GM12801 (cell line): Measurements from ENCODE around the gene C5orf15.

Source experiments
- CTCF ChIP-seq: IDR thresholded peaks from one replicate; pipeline ENCODE4 v1.5.1; 2011; ENCODE audit warnings: control low read depth; ENCODE audit not compliant: insufficient read length; ENCODE audit errors: extremely low read depth

C5orf15 gene

DNA sequence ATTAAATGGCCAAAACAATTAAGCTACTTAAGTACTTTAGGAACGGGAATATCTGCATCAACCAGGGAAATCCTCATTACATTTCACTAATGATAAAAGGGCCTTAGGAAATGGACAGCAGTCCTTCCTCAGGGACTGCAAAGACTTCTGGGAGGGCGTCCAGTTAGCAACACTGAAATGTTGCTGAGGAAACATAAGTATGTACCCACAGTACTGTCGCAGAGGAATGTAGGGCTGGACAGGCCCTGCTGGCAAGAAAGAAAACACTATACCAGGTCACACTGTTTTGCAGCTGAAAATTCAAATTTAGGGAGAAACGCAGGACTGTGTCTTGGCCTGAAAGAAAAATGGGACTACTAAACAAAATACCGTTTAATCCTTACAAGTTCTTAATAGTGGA lies 1.3 kb downstream of the C5orf15 start:
- no peak for TF ChIP-seq CTCF

- no peak for TF ChIP-seq CTCF
Measured at GRCh38 chr5:133966090-133966489, 2.3 kb downstream of the C5orf15 start.

GRCh38 chr5:133963493-133964128 lies 4.8 kb downstream of the C5orf15 start:
- TF ChIP-seq CTCF: no peak

GRCh38 chr5:133962801-133963476 lies 5.5 kb downstream of the C5orf15 start:
- no peak for TF ChIP-seq CTCF

DNA sequence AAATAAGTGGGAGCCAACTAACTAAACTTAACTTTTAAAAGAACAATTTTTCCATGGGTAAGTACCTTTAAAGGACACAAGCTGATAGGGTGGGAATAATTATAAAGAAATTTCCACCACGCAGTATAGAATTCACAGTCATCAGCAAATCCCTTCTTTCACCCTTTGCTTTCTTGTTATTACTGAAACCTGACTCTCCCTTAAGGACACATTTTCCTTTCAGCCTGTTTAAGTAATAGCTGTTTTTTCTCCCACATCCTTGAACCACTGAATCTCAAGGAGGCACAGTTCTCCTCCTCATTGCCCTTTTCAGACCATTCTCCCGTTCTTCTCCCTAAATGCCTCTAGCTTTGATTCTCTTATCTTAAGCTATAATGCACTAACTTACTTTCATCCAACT lies 6.3 kb downstream of the C5orf15 start:
- TF ChIP-seq CTCF: no peak

- no peak for TF ChIP-seq CTCF
Measured at GRCh38 chr5:133959643-133960042, 8.8 kb downstream of the C5orf15 start.

- TF ChIP-seq CTCF: no peak
Measured at GRCh38 chr5:133957591-133957990, 10.8 kb downstream of the C5orf15 start.

DNA sequence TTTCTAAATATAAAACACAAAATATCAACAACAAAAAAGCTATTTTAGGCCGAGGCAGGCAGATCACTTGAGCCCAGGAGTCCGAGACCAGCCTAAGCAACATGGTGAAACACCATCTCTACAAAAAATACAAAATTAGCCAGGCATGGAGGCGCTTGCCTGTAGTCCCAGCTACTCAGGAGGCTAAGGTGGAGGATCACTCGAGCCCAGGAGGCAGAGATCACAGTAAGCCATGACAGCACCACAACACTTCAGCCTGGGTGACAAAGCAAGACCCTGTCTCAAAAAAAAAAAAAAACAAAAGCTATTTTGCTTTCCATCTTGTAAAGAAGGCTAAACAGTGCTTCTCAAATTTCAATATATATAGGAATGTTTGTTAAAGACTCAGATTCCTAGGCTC lies 11.3 kb downstream of the C5orf15 start:
- no peak for TF ChIP-seq CTCF
